ENCODE measurements around the gene CXCR5.

DNA sequence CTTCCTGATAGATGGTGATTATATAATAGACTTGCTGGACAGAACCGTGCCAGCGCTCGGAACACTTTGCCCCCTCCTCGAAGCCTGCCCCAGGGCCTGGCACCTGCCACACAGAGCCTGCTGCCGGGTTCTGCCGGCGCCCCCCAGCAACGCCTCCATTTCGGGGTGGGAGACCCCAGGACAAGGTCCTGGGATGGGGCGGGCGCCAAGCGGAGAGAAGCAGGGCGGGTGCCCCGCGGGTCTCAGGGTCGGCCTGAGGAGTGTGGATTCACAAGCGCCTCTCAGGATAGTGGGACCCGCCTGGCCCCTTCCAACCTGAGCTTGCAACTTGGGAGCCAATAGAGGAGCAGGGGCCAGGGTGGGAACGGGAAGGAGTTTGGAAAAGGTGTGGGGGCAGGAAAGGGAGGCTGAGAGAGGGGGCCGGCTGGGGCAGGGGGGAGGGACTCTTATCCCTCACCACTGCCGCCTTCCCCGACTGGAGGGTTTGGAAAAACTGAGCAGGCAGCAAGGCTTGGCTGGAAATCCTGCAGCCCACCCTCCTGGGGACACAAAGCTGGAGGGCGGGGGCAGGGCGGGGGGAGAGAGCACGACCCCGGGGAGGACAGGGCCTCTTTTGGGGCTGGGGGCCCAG is 45.3 kb downstream of the CXCR5 start:
- no peak for TF ChIP-seq POLR2A (IDR thresholded peaks at IDR 0.05; ENCODE audit: low read depth, low read length)
- TF ChIP-seq, protein P1, sequence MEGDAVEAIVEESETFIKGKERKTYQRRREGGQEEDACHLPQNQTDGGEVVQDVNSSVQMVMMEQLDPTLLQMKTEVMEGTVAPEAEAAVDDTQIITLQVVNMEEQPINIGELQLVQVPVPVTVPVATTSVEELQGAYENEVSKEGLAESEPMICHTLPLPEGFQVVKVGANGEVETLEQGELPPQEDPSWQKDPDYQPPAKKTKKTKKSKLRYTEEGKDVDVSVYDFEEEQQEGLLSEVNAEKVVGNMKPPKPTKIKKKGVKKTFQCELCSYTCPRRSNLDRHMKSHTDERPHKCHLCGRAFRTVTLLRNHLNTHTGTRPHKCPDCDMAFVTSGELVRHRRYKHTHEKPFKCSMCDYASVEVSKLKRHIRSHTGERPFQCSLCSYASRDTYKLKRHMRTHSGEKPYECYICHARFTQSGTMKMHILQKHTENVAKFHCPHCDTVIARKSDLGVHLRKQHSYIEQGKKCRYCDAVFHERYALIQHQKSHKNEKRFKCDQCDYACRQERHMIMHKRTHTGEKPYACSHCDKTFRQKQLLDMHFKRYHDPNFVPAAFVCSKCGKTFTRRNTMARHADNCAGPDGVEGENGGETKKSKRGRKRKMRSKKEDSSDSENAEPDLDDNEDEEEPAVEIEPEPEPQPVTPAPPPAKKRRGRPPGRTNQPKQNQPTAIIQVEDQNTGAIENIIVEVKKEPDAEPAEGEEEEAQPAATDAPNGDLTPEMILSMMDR (conservative IDR thresholded peaks at IDR 0.05; ENCODE audit: low read depth, low read length): 0 out of 2 replicates have a peak, but pooled peaks have one; percentile 5
- no peak for TF ChIP-seq FOS (IDR thresholded peaks at IDR 0.05; ENCODE audit: low read depth, low read length)
- TF ChIP-seq RFX5 (IDR thresholded peaks at IDR 0.05; ENCODE audit: low read depth, low read length): no peak
